OCI-LY7 (cell line): ENCODE results near the gene CEP112. TPM values are rescaled to one million over a fixed set of nuclear protein-coding genes. Genes with fewer than 3 reads are reported as not detected.

Experiments
- BruUV-seq: library from RNA; stranded (reverse); fragments of 400-500 nt; replicated peaks from 2 replicates; lab custom pipeline; 2021; lab: Mats Ljungman, UMichigan
- CTCF ChIA-PET: fragments of 300-600 bp; sonication (Branson Sonifier 250); formaldehyde crosslinking; loops from one replicate; lab custom pipeline; 2022; ENCODE audit warnings: antibody characterized with exemption; ENCODE audit not compliant: unreplicated experiment; lab: Charles Lee
- POLR2A ChIA-PET: fragments of 300-600 bp; sonication (Branson Sonifier 250); formaldehyde crosslinking; loops from one replicate; lab custom pipeline; 2022; ENCODE audit warnings: antibody characterized with exemption; lab: Charles Lee
- DNase-seq: peaks from one replicate; pipeline ENCODE4 v3.0.0-alpha.2; 2015; ENCODE audit warnings: low spot score
- H2AFZ ChIP-seq: fragments of 200-600 bp; sonication (generic), shearing (Covaris generic); 2 replicates; pipeline ENCODE4 v1.6.1; 2014; ENCODE audit warnings: mild to moderate bottlenecking, antibody characterized with exemption, low read length, moderate library complexity
- H3K27ac ChIP-seq: fragments of 200-600 bp; sonication (generic); 2 replicates; pipeline ENCODE4 v1.5.1; 2014; ENCODE audit warnings: mixed run types, low read depth, mild to moderate bottlenecking, moderate library complexity, low read length, inconsistent platforms; ENCODE audit not compliant: poor library complexity, severe bottlenecking
- H3K36me3 ChIP-seq: fragments of 200-600 bp; sonication (generic); 2 replicates; pipeline ENCODE4 v1.6.1; 2014; ENCODE audit warnings: mild to moderate bottlenecking, antibody characterized with exemption, low read length, moderate library complexity, mixed read lengths; ENCODE audit not compliant: insufficient read depth
- H3K4me1 ChIP-seq: fragments of 200-600 bp; sonication (generic); 2 replicates; pipeline ENCODE4 v1.5.1; 2014; ENCODE audit warnings: mild to moderate bottlenecking, low read length; ENCODE audit not compliant: insufficient read depth, poor library complexity, severe bottlenecking
- H3K4me2 ChIP-seq: fragments of 200-600 bp; sonication (generic); 2 replicates; pipeline ENCODE4 v1.6.1; 2014; ENCODE audit warnings: mild to moderate bottlenecking, low read length
- H3K4me3 ChIP-seq: fragments of 200-600 bp; sonication (generic); 2 replicates; pipeline ENCODE4 v1.5.1; 2014; ENCODE audit warnings: mild to moderate bottlenecking, low read depth, low read length; ENCODE audit not compliant: poor library complexity, severe bottlenecking
- H3K79me2 ChIP-seq: fragments of 200-600 bp; sonication (generic); 2 replicates; pipeline ENCODE4 v1.6.1; 2016; ENCODE audit warnings: low read depth, mild to moderate bottlenecking, low read length, moderate library complexity, mixed read lengths; ENCODE audit not compliant: insufficient read depth
- H3K9me2 ChIP-seq: fragments of 200-600 bp; sonication (generic); 2 replicates; pipeline ENCODE4 v1.6.1; 2016; ENCODE audit warnings: mild to moderate bottlenecking, low read length, mixed read lengths; ENCODE audit not compliant: insufficient read depth
- H3K9me3 ChIP-seq: fragments of 200-600 bp; sonication (generic); 2 replicates; pipeline ENCODE4 v1.6.1; 2014; ENCODE audit warnings: mild to moderate bottlenecking, mixed run types, low read length, mixed read lengths
- H4K20me1 ChIP-seq: fragments of 200-600 bp; sonication (generic); 2 replicates; pipeline ENCODE4 v1.6.1; 2014; ENCODE audit warnings: mild to moderate bottlenecking, antibody characterized with exemption, low read length, moderate library complexity, mixed read lengths; ENCODE audit not compliant: insufficient read depth
- CTCF ChIP-seq: fragments of 200-600 bp; sonication (generic); conservative IDR thresholded peaks from 2 replicates; pipeline ENCODE4 v1.5.1; 2014; ENCODE audit warnings: mild to moderate bottlenecking, antibody characterized with exemption, low read length, moderate library complexity, mixed read lengths
- EZH2phosphoT487 ChIP-seq: fragments of 200-600 bp; sonication (generic); IDR thresholded peaks from 2 replicates; pipeline ENCODE4 v1.6.1; 2018; ENCODE audit warnings: low read depth, borderline replicate concordance, mild to moderate bottlenecking, mixed run types, antibody characterized with exemption, low read length, moderate library complexity, mixed read lengths
- intact Hi-C: fragments of 100-400 bp; cut with micrococcal nuclease; formaldehyde crosslinking; loops from one replicate; pipeline ENCODE4 v1.10.0; 2022; ENCODE audit not compliant: unreplicated experiment
- total RNA-seq, 2 experiments: library from RNA; depleted of rRNA in 1 of 2; stranded (reverse); fragments of >200 nt in 1 of 2; shearing (Covaris generic) in 1 of 2; gene quantifications; 2 replicates each; pipeline ENCODE4 v1.2.3, GENCODE V29; 2014 to 2022

The CEP112 gene
- total RNA-seq, 2 experiments from 2014 or later: 2.7 to 6.9 TPM

GRCh38 chr17:66152756-66153155 lies 39.2 kb downstream of the CEP112 start:
- H4K20me1 ChIP-seq: no peaks in the 10 kb centered on the region
- no peak overlapping the region for H3K4me2 ChIP-seq
- ChIA-PET CTCF (no interaction called here), POLR2A (interaction anchor here (0.6 kb wide), 1 partner anchor 155 kb away, joined by 4 read pairs; no protein-coding TSS in a partner anchor)
- intact Hi-C loops: no loop called here
- no peaks in the 10 kb centered on the region for H3K9me2 ChIP-seq
- TF ChIP-seq CTCF: no peak
- no peak for TF ChIP-seq EZH2phosphoT487
- peaks cover 6% of the 10 kb centered on the region for H3K4me1 ChIP-seq
- no peak overlapping the region for H2AFZ ChIP-seq
- no TSS peak for BruUV-seq
- no peaks in the 10 kb centered on the region for H3K79me2 ChIP-seq
- no peak overlapping the region for H3K4me3 ChIP-seq
- H3K27ac ChIP-seq: no peak overlapping the region
- no peak for DNase-seq
- no peaks in the 10 kb centered on the region; the same call in 1 of the 2 replicates for H3K36me3 ChIP-seq
- H3K9me3 ChIP-seq: no peaks in the 10 kb centered on the region

- no peak for DNase-seq
- Histone ChIP-seq H3K4me2 (no peak overlapping the region), H3K36me3 (no peaks in the 10 kb centered on the region; the same call in 1 of the 2 replicates), H3K9me3 (no peaks in the 10 kb centered on the region), H3K9me2 (no peaks in the 10 kb centered on the region), H2AFZ (no peak overlapping the region), H3K4me3 (no peak overlapping the region), H3K4me1 (peaks cover 6% of the 10 kb centered on the region), H3K79me2 (no peaks in the 10 kb centered on the region), H4K20me1 (no peaks in the 10 kb centered on the region), H3K27ac (no peak overlapping the region)
- ChIA-PET POLR2A (interaction anchor here (0.7 to 2.1 kb wide), 2 partner anchors 12 to 14 kb away, joined by 3 to 8 read pairs; no protein-coding TSS in a partner anchor), CTCF (no interaction called here)
- intact Hi-C loops: no loop called here
- no peak for TF ChIP-seq EZH2phosphoT487
- TF ChIP-seq CTCF: no peak
- no TSS peak for BruUV-seq
These were observed 41.2 kb downstream of the CEP112 start for GRCh38 chr17:66150708-66151107.

GRCh38 chr17:66149562-66149961 lies 42.4 kb downstream of the CEP112 start:
- Histone ChIP-seq H3K9me2 (no peaks in the 10 kb centered on the region), H2AFZ (peak overlapping the region; percentile 17; the same call in 1 of the 2 replicates), H3K4me2 (no peak overlapping the region), H3K36me3 (no peaks in the 10 kb centered on the region; the same call in 1 of the 2 replicates), H3K9me3 (no peaks in the 10 kb centered on the region), H3K27ac (no peak overlapping the region), H3K4me1 (peaks cover 6% of the 10 kb centered on the region), H4K20me1 (no peaks in the 10 kb centered on the region), H3K4me3 (no peak overlapping the region), H3K79me2 (no peaks in the 10 kb centered on the region)
- ChIA-PET POLR2A (interaction anchor here (0.6 kb wide), 3 partner anchors 9 to 521 kb away, joined by 3 read pairs; no protein-coding TSS in a partner anchor), CTCF (no interaction called here)
- no peak for DNase-seq
- TF ChIP-seq EZH2phosphoT487 (no peak), CTCF (no peak)
- intact Hi-C loops: loop anchor here (2.0 kb wide), 1 partner anchor 29 kb away; no protein-coding TSS in a partner anchor
- no TSS peak for BruUV-seq
